ENCODE data around the gene DCLRE1C.

GRCh38 chr10:14971867-14972448 is 18.1 kb upstream of the DCLRE1C start:
- TF ChIP-seq SP1 (IDR thresholded peaks at IDR 0.05) = no peak
- no peak for TF ChIP-seq FOXK2 (IDR thresholded peaks at IDR 0.05)
- TF ChIP-seq L3MBTL2 (conservative IDR thresholded peaks at IDR 0.05) = no peak
- no peak for TF ChIP-seq FOXA1 (IDR thresholded peaks at IDR 0.05)
- TF ChIP-seq TARDBP (IDR thresholded peaks at IDR 0.05) = no peak
- TF ChIP-seq BHLHE40 (IDR thresholded peaks at IDR 0.05; ENCODE audit: borderline replicate concordance) = no peak

Data from HEK293T (cell line).